ENCODE data around the gene SCAMP1.

SCAMP1 gene, protein sequence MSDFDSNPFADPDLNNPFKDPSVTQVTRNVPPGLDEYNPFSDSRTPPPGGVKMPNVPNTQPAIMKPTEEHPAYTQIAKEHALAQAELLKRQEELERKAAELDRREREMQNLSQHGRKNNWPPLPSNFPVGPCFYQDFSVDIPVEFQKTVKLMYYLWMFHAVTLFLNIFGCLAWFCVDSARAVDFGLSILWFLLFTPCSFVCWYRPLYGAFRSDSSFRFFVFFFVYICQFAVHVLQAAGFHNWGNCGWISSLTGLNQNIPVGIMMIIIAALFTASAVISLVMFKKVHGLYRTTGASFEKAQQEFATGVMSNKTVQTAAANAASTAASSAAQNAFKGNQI

DNA sequence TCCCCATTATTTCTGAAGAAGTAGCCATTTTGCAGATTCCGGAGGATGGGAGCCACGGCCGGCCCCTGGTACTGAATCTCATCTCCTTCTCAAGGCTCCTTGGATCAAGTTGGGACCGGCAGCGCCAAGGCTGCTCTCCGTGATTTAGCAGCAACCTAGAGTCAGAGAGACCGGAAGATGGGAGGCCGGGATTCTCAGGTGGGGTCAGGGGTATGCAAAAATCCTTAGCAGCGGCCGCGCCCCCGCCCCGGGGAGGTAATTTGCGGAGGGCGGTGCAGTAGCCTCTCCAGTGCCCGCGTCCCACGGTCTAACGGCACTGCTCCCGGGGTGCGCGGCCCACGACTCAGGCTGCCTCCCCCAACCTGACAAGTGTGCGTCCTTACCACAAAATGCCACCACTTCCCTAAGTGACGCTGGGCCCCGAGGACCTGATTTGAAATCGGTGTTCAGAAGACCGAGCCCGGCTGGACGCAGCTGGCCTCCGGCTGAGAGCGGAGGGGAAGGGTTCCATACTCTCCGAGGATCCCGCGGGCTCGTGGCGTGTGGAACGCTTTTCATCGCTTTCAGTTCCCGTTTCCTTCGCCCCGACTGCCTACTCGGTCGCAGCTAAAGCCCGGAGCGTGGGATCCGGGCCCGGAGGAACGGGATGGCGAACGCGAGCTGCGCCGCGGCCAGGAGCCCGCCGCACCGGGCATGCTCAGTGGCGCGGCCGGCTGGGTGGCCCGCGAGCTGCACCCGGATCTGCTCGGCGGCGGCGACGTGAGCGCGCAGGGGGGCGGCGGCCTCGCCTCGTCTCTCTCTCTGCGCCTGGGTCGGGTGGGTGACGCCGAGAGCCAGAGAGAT is at the start of gene SCAMP1:
TSS of gene SCAMP1 (plus strand) at position 787 of the 843 bp plus-strand sequence. CDS start at position 842, 55 bp downstream.
- Histone ChIP-seq H3K4me1 (ENCODE audit: control insufficient read depth, insufficient read depth, low read length) (0 out of 2 replicates have a peak, but pooled peaks cover 4% of the 10 kb centered on the region), H3K4me3 (ENCODE audit: low read depth, low read length) (peak within 1 kb of the TSS; percentile 93), H3K36me3 (ENCODE audit: control insufficient read depth in 2 of 2, insufficient read depth in 1 of 2, low read length in 2 of 2) (peaks cover 0 to 4% of the 10 kb centered on the region in 2 experiments; a peak in 1 of 3 replicates), H3K9me3 (ENCODE audit: control insufficient read depth, insufficient read depth, low read depth, low read length) (no peaks in the 10 kb centered on the region), H3K27ac (ENCODE audit: extremely low read depth, low read depth, low read length) (peak within 1 kb of the TSS; percentile 95)
- ChIA-PET CTCF (interaction anchor here (0.9 to 2.1 kb wide), 6 partner anchors 13 to 217 kb away, joined by 3 to 9 read pairs (median 6); partner anchors contain the start of gene AP3B1), POLR2A (interaction anchor here (0.5 to 2.2 kb wide), 7 partner anchors 13 to 288 kb away, joined by 3 to 38 read pairs (median 3); partner anchors contain the start of genes AP3B1 and LHFPL2)
- TF ChIP-seq, protein P1, sequence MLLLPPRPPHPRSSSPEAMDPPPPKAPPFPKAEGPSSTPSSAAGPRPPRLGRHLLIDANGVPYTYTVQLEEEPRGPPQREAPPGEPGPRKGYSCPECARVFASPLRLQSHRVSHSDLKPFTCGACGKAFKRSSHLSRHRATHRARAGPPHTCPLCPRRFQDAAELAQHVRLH (tag by site-specific recombination; IDR thresholded peaks at IDR 0.05) = peak; percentile 83; the same call in 1 of the 2 replicates
- TF ChIP-seq ZNF24 (tag by site-specific recombination; IDR thresholded peaks at IDR 0.05) (0 out of 2 replicates have a peak, but pooled peaks have one; percentile 50), FEZF1 (tag by site-specific recombination; IDR thresholded peaks at IDR 0.05) (peak; percentile 37; the same call in 1 of the 2 replicates), ZNF555 (tag by site-specific recombination; conservative IDR thresholded peaks at IDR 0.05) (no peak), ZNF785 (tag by site-specific recombination; IDR thresholded peaks at IDR 0.05) (0 out of 2 replicates have a peak, but pooled peaks have one; percentile 62), ZNF596 (tag by site-specific recombination; IDR thresholded peaks at IDR 0.05) (peak; percentile 57; the same call in 1 of the 2 replicates), ZNF501 (tag by site-specific recombination; IDR thresholded peaks at IDR 0.05) (peak; percentile 81), ZNF629 (tag by site-specific recombination; IDR thresholded peaks at IDR 0.05) (peak; percentile 42; the same call in 1 of the 2 replicates), ZFHX2 (tag by site-specific recombination; conservative IDR thresholded peaks at IDR 0.05) (peak; percentile 82), ZBTB20 (tag by site-specific recombination; IDR thresholded peaks at IDR 0.05) (peak; percentile 99), IKZF3 (tag by site-specific recombination; IDR thresholded peaks at IDR 0.05) (peak; percentile 73), ZNF660 (tag by site-specific recombination; IDR thresholded peaks at IDR 0.05) (peak; percentile 88; the same call in 1 of the 2 replicates)
- TF ChIP-seq, protein P2, sequence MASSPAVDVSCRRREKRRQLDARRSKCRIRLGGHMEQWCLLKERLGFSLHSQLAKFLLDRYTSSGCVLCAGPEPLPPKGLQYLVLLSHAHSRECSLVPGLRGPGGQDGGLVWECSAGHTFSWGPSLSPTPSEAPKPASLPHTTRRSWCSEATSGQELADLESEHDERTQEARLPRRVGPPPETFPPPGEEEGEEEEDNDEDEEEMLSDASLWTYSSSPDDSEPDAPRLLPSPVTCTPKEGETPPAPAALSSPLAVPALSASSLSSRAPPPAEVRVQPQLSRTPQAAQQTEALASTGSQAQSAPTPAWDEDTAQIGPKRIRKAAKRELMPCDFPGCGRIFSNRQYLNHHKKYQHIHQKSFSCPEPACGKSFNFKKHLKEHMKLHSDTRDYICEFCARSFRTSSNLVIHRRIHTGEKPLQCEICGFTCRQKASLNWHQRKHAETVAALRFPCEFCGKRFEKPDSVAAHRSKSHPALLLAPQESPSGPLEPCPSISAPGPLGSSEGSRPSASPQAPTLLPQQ (tag by site-specific recombination; IDR thresholded peaks at IDR 0.05) = peak; percentile 68; the same call in 1 of the 2 replicates
- TF ChIP-seq, protein P3, sequence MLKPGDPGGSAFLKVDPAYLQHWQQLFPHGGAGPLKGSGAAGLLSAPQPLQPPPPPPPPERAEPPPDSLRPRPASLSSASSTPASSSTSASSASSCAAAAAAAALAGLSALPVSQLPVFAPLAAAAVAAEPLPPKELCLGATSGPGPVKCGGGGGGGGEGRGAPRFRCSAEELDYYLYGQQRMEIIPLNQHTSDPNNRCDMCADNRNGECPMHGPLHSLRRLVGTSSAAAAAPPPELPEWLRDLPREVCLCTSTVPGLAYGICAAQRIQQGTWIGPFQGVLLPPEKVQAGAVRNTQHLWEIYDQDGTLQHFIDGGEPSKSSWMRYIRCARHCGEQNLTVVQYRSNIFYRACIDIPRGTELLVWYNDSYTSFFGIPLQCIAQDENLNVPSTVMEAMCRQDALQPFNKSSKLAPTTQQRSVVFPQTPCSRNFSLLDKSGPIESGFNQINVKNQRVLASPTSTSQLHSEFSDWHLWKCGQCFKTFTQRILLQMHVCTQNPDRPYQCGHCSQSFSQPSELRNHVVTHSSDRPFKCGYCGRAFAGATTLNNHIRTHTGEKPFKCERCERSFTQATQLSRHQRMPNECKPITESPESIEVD (tag by site-specific recombination; IDR thresholded peaks at IDR 0.05) = no peak
- TF ChIP-seq, protein P4, sequence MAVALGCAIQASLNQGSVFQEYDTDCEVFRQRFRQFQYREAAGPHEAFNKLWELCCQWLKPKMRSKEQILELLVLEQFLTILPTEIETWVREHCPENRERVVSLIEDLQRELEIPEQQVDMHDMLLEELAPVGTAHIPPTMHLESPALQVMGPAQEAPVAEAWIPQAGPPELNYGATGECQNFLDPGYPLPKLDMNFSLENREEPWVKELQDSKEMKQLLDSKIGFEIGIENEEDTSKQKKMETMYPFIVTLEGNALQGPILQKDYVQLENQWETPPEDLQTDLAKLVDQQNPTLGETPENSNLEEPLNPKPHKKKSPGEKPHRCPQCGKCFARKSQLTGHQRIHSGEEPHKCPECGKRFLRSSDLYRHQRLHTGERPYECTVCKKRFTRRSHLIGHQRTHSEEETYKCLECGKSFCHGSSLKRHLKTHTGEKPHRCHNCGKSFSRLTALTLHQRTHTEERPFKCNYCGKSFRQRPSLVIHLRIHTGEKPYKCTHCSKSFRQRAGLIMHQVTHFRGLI (tag by site-specific recombination; IDR thresholded peaks at IDR 0.05) = peak; percentile 80
- TF ChIP-seq, protein P5, sequence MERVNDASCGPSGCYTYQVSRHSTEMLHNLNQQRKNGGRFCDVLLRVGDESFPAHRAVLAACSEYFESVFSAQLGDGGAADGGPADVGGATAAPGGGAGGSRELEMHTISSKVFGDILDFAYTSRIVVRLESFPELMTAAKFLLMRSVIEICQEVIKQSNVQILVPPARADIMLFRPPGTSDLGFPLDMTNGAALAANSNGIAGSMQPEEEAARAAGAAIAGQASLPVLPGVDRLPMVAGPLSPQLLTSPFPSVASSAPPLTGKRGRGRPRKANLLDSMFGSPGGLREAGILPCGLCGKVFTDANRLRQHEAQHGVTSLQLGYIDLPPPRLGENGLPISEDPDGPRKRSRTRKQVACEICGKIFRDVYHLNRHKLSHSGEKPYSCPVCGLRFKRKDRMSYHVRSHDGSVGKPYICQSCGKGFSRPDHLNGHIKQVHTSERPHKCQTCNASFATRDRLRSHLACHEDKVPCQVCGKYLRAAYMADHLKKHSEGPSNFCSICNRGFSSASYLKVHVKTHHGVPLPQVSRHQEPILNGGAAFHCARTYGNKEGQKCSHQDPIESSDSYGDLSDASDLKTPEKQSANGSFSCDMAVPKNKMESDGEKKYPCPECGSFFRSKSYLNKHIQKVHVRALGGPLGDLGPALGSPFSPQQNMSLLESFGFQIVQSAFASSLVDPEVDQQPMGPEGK (tag by site-specific recombination; IDR thresholded peaks at IDR 0.05) = peak; percentile 87
- TF ChIP-seq, protein P6, sequence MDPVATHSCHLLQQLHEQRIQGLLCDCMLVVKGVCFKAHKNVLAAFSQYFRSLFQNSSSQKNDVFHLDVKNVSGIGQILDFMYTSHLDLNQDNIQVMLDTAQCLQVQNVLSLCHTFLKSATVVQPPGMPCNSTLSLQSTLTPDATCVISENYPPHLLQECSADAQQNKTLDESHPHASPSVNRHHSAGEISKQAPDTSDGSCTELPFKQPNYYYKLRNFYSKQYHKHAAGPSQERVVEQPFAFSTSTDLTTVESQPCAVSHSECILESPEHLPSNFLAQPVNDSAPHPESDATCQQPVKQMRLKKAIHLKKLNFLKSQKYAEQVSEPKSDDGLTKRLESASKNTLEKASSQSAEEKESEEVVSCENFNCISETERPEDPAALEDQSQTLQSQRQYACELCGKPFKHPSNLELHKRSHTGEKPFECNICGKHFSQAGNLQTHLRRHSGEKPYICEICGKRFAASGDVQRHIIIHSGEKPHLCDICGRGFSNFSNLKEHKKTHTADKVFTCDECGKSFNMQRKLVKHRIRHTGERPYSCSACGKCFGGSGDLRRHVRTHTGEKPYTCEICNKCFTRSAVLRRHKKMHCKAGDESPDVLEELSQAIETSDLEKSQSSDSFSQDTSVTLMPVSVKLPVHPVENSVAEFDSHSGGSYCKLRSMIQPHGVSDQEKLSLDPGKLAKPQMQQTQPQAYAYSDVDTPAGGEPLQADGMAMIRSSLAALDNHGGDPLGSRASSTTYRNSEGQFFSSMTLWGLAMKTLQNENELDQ (tag by site-specific recombination; IDR thresholded peaks at IDR 0.05; ENCODE audit: low read depth) = no peak
- TF ChIP-seq, protein P7, sequence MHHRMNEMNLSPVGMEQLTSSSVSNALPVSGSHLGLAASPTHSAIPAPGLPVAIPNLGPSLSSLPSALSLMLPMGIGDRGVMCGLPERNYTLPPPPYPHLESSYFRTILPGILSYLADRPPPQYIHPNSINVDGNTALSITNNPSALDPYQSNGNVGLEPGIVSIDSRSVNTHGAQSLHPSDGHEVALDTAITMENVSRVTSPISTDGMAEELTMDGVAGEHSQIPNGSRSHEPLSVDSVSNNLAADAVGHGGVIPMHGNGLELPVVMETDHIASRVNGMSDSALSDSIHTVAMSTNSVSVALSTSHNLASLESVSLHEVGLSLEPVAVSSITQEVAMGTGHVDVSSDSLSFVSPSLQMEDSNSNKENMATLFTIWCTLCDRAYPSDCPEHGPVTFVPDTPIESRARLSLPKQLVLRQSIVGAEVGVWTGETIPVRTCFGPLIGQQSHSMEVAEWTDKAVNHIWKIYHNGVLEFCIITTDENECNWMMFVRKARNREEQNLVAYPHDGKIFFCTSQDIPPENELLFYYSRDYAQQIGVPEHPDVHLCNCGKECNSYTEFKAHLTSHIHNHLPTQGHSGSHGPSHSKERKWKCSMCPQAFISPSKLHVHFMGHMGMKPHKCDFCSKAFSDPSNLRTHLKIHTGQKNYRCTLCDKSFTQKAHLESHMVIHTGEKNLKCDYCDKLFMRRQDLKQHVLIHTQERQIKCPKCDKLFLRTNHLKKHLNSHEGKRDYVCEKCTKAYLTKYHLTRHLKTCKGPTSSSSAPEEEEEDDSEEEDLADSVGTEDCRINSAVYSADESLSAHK (tag by site-specific recombination; IDR thresholded peaks at IDR 0.05) = 0 out of 2 replicates have a peak, but pooled peaks have one; percentile 36
- TF ChIP-seq, protein P8, sequence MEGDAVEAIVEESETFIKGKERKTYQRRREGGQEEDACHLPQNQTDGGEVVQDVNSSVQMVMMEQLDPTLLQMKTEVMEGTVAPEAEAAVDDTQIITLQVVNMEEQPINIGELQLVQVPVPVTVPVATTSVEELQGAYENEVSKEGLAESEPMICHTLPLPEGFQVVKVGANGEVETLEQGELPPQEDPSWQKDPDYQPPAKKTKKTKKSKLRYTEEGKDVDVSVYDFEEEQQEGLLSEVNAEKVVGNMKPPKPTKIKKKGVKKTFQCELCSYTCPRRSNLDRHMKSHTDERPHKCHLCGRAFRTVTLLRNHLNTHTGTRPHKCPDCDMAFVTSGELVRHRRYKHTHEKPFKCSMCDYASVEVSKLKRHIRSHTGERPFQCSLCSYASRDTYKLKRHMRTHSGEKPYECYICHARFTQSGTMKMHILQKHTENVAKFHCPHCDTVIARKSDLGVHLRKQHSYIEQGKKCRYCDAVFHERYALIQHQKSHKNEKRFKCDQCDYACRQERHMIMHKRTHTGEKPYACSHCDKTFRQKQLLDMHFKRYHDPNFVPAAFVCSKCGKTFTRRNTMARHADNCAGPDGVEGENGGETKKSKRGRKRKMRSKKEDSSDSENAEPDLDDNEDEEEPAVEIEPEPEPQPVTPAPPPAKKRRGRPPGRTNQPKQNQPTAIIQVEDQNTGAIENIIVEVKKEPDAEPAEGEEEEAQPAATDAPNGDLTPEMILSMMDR (tag by site-specific recombination; IDR thresholded peaks at IDR 0.05) = peak; percentile 33; the same call in 1 of the 2 replicates
